Right forelimb (tissue), 1 donor: ENCODE results near the gene RFPL1.
"Not testable (repeated sequence)": the region's sequence is repeated elsewhere in the genome, so short reads cannot be mapped to it uniquely, and the experiment has no call there.

Experiments
- DNase-seq: peaks from one replicate; pipeline ENCODE4 v3.0.0-alpha.2; 2018

RFPL1 gene

DNA sequence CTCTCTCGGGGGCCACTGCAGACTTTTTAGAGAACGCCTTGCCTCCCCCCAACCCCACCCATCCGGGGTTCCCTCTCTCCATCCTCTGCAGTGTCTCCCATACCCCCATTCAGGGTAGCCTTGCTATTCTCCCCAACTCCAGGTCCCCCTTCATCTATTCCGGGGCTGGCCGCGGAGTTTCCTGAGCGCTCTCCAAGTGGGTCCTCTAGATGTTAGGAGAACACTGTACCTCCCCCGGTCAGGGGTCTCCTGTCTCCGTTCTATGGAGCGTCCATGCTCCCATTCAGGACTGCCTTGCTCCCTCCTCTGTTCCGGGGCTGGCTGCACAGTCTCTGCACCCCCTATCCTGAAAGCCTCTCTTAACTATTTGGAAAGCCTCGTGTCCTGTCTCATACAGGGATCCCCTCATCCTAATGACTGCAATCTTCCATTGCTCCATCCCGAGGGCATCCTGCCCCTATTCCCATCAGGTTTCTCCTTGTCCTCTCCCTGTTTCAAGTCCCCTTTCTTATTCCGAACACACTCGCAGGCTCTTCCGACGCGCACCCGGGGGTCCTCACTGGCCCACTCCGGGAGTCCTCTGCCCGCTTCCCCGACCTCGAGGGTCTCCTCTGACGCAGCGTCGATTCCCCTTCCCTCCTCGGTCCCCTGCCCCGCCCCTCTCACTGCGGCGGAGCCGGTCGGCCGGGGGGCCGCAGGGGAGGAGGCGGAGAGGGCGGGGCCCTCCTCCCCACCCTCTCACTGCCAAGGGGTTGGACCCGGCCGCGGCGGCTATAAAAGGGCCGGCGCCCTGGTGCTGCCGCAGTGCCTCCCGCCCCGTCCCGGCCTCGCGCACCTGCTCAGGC, 41.3 kb downstream of the RFPL1 start, which contains the start of gene NEFH:
TSS of gene NEFH (plus strand) at position 802 of the 845 bp plus-strand sequence. CDS start 45 bp downstream, outside the sequence.
- DNase-seq: no peak

DNA sequence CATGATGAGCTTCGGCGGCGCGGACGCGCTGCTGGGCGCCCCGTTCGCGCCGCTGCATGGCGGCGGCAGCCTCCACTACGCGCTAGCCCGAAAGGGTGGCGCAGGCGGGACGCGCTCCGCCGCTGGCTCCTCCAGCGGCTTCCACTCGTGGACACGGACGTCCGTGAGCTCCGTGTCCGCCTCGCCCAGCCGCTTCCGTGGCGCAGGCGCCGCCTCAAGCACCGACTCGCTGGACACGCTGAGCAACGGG, 41.8 kb downstream of the RFPL1 start:
- no peak for DNase-seq

DNA sequence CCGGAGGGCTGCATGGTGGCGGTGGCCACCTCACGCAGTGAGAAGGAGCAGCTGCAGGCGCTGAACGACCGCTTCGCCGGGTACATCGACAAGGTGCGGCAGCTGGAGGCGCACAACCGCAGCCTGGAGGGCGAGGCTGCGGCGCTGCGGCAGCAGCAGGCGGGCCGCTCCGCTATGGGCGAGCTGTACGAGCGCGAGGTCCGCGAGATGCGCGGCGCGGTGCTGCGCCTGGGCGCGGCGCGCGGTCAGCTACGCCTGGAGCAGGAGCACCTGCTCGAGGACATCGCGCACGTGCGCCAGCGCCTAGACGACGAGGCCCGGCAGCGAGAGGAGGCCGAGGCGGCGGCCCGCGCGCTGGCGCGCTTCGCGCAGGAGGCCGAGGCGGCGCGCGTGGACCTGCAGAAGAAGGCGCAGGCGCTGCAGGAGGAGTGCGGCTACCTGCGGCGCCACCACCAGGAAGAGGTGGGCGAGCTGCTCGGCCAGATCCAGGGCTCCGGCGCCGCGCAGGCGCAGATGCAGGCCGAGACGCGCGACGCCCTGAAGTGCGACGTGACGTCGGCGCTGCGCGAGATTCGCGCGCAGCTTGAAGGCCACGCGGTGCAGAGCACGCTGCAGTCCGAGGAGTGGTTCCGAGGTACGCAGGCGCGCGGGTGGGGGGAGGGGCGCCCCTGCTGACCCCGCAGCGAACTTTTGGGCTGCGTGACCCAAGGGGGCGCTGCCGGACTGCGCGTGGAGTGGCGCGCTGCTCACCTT, 42.3 kb downstream of the RFPL1 start:
- peak; percentile 67 for DNase-seq

DNA sequence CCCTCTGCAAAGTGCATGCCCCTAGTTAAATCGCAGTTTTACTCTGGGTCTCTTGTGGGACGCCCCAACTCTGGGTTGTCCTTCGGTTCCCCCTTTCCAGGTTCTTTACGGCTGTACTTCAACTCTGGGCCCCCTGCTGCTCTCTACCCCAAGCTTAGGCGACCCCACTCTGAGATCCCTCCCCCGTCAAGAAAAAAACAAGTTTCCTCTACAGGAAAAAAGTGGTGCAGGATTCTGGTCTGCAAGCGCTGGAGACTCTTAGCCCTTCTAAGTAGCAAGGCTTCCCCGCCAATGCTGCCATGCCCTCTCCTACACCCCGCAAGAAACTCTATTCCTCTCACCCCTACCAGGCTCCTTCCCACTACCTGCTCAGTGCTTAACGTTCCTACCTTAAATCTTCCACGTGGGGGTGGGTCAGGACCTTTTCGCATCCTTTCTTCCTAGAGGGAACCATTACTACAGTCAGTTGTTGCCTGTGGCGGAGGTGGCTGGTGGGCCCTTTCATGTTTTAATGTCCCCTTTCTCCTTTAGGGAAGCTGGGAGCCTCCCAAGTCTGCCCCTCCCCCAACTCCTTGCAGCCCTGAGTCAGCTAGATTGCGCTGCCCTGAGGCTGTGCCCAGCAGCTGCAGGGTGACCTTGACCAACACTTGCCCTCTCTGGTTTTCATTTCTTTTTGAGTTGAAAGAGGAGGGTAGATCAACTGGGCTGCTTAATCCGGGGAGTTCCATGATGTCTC, 43.0 kb downstream of the RFPL1 start:
- no peak for DNase-seq

DNA sequence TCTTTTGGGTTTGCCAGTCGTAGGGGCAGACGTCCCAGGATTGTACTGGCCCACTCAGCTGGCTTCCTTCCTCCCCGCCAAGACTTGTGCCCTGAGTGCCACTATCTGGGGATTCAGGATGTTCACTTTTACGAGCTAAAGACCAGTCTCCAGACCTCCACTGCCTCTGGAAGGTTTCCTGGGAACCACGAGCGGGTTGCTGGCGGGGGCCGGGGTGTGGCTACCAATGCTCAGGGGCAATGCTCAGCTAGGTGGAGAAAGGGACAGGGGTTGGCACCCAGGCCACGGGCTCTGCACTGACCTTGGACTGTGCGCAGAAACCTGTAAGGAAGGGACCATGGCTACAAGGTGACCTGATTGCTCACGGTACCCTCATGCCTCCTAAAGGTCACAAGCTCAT, 43.9 kb downstream of the RFPL1 start:
- DNase-seq: no peak

DNA sequence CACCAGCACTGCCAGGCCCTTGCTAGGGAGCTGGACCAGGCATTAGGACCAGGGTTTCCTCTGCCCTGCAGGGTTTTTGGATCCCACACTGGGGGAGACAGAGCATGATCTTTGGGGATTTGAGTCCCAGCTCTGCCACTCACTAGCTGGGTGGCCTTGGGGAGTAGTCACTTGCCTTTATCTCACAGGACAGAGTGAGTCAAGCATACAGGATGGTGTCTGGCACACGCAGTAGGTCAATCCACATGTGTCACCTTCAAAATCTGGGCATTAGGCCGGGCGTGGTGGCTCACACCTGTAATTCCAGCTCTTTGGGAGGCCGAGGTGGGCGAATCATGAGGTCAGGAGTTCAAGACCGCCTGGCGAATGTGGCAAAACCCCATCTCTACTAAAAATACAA, 44.3 kb downstream of the RFPL1 start:
- no peak for DNase-seq

DNA sequence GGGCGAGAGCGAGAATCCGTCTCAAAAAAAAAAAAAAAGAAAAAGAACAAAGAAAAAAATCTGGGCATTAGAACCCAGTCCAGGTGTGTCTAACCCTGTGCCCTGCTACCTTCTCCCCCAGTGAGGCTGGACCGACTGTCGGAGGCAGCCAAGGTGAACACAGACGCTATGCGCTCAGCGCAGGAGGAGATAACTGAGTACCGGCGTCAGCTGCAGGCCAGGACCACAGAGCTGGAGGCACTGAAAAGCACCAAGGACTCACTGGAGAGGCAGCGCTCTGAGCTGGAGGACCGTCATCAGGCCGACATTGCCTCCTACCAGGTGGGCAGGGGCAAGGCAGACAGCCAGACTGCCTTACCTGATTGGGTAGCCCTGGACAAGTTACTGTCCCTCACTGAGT, 44.9 kb downstream of the RFPL1 start:
- DNase-seq: no peak

DNA sequence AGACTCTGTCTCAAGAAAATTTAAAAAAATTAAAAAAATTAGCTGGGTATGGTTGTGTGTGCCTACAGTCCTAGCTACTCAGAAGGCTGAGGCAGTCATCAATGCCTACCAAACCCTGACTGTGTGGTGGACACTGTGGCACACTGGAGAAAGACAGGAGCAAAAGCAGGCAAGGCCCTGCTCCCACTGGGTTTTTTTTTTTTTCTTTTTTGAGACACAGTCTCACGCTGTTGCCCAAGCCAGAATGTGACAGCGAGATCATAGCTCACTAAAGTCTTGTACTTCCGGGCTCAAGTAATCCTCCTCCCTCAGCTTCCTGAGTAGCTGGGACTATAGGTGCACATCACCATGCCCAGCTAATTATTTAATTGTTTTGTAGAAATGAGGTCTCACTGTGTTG, 46.3 kb downstream of the RFPL1 start:
- no peak for DNase-seq

DNA sequence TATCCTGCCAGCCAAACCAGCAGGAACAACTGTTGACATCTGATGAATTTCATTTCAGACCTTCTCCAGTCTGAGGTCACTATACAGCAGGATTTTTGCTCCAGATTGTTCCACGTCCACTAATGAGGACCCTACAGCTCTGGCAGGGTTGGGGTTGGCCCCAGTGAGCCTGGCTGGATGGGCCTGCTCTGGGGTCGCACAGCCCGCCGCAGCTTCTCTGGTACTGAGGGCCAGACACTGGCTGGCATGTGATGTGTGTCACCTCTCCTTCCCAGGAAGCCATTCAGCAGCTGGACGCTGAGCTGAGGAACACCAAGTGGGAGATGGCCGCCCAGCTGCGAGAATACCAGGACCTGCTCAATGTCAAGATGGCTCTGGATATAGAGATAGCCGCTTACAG, 47.1 kb downstream of the RFPL1 start:
- no peak for DNase-seq

DNA sequence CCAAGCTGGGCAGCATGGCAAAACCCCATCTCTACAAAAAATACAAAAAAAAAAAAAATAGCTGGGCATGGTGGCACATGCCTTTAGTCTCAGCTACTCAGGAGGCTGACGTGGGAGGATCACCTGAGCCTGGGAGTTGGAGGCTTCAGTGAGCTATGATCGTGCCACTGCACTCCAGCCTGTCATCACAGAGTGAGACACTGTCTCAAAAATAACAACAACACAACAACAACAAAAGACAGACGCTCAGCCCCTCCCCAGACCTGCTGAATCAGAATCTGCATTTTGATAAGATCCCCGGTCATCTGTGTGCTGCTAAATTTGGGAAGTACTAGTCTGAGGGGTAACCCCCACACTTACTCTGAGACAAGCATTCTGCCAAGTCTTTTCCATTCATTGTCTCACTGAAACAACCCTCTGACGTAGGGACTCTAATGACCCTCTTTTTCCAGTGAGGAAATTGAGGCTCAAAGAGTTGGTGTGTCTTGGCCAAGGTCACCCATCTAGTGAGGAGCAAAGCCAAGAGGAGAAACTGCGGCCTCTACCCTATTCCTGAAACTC, 49.1 kb downstream of the RFPL1 start:
- no peak for DNase-seq

DNA sequence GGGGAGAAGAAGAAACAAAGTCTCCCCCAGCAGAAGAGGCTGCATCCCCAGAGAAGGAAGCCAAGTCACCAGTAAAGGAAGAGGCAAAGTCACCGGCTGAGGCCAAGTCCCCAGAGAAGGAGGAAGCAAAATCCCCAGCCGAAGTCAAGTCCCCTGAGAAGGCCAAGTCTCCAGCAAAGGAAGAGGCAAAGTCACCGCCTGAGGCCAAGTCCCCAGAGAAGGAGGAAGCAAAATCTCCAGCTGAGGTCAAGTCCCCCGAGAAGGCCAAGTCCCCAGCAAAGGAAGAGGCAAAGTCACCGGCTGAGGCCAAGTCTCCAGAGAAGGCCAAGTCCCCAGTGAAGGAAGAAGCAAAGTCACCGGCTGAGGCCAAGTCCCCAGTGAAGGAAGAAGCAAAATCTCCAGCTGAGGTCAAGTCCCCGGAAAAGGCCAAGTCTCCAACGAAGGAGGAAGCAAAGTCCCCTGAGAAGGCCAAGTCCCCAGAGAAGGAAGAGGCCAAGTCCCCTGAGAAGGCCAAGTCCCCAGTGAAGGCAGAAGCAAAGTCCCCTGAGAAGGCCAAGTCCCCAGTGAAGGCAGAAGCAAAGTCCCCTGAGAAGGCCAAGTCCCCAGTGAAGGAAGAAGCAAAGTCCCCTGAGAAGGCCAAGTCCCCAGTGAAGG, 50.9 kb downstream of the RFPL1 start:
- not testable (repeated sequence) for DNase-seq

DNA sequence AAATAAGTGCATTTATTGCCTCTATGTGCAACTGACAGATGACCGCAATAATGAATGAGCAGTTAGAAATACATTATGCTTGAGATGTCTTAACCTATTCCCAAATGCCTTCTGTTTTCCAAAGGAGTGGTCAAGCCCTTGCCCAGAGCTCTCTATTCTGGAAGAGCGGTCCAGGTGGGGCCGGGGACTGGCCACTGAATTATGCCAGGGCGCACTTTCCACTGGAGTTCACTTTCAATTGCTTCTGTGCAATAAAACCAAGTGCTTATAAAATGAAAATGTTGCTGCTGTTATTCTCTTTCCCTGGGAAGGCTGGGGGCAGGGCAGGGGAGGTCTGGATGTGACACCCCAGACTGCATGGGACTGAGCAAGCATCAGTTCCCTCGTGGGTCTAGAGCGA, 52.6 kb downstream of the RFPL1 start:
- no peak for DNase-seq
